ENCODE results near the gene RFX3.

RFX3 gene

DNA sequence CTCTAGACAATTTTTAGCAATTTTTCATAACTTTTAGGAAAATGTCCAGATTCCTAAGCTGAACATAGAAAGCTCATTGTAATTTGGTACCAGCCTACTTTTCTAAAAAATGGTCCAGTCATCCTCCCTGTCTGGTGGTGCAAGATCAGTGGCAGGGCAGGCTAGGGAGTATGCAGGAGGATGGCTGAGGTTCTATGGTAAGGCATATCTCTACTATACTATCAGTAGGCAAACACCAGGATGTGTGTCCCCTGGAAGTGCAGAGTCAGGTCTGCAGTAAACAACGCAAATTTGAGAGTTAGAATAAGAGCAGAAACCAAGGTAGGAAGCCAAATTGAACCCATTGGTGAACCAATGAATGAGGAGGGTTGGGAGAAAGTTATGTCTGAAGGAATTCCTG lies 22.8 kb upstream of the RFX3 start:
- no peak for DNase-seq
- TF ChIP-seq CTCF (IDR thresholded peaks at IDR 0.05; ENCODE audit: low read depth, low read length): no peak
- Histone ChIP-seq H3K4me3 (ENCODE audit: low read depth, low read length) (no peak overlapping the region), H3K27me3 (ENCODE audit: insufficient read depth, low read depth, severe bottlenecking) (no peaks in the 10 kb centered on the region), H3K9me3 (ENCODE audit: severe bottlenecking) (no peaks in the 10 kb centered on the region), H3K27ac (no peak overlapping the region), H3K36me3 (no peaks in the 10 kb centered on the region)

DNA sequence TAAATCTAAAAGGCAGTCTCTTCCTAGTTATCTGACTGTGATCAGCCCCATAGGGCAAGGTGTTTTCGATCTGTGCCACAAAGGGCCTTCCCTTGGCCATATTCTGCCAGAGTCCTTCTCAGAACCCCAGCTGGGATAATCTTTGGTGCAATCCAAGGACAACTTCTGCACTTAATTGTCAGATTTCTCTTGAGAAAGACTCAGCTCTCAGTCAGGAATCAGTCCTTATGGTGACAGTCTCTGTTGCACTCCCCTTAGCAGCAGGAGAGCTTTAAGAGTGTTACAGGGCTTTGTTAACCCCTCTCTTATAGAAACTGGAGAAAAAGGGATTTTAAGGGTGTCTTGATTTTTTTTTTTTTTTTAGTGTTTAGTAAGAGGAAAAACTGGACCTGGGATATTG lies 15.4 kb upstream of the RFX3 start:
- Histone ChIP-seq H3K4me3 (ENCODE audit: low read depth, low read length) (no peak overlapping the region), H3K36me3 (no peaks in the 10 kb centered on the region), H3K27ac (no peak overlapping the region), H3K9me3 (ENCODE audit: severe bottlenecking) (no peaks in the 10 kb centered on the region), H3K27me3 (ENCODE audit: insufficient read depth, low read depth, severe bottlenecking) (no peaks in the 10 kb centered on the region)
- peak; percentile 20 for DNase-seq
- no peak for TF ChIP-seq CTCF (IDR thresholded peaks at IDR 0.05; ENCODE audit: low read depth, low read length)

DNA sequence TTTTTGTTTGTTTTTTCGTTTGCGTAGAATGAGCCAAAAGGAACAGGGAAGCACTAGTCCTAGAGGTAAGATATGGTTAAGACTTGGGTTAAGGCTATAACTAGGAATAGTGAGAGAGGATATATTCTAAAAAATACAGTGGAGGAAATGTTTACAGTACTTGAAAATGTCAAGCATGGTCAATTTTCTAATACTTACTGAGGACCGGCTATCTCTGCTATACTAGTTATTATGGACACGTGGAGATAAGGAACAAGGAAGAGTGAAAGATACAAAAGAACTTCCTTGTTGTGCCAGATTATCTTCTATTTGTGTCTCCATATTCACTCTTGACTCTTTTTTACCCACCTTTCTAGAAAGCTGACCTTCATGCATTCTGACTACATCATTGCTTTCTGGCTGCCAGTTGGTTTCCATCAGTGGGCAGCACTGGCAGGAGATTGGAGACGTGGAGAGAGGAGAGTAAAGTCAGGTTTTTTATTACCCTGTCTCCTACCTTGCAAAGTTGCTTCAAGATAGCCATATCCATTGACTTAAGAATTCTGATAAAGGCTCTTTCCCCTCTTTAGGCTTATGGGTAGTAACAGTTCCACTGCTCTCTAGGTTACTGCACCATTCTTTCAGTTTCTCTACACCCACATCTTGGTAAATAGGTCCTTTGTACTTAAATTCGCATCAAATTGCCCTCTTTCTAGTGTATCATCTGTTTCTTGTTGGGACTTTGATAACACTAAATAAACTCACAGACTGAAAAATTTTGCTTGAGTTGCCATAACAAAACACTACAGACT lies 9.0 kb upstream of the RFX3 start:
- Histone ChIP-seq H3K27ac (no peak overlapping the region), H3K4me3 (ENCODE audit: low read depth, low read length) (no peak overlapping the region), H3K9me3 (ENCODE audit: severe bottlenecking) (no peaks in the 10 kb centered on the region), H3K36me3 (no peaks in the 10 kb centered on the region), H3K27me3 (ENCODE audit: insufficient read depth, low read depth, severe bottlenecking) (no peaks in the 10 kb centered on the region)
- TF ChIP-seq CTCF (IDR thresholded peaks at IDR 0.05; ENCODE audit: low read depth, low read length): no peak
- DNase-seq: no peak

GRCh38 chr9:3532158-3532557 lies 6.4 kb upstream of the RFX3 start:
- Histone ChIP-seq H3K36me3 (no peaks in the 10 kb centered on the region), H3K9me3 (ENCODE audit: severe bottlenecking) (no peaks in the 10 kb centered on the region), H3K4me3 (ENCODE audit: low read depth, low read length) (no peak overlapping the region), H3K27ac (no peak overlapping the region), H3K27me3 (ENCODE audit: insufficient read depth, low read depth, severe bottlenecking) (no peaks in the 10 kb centered on the region)
- DNase-seq: no peak
- TF ChIP-seq CTCF (IDR thresholded peaks at IDR 0.05; ENCODE audit: low read depth, low read length): no peak

DNA sequence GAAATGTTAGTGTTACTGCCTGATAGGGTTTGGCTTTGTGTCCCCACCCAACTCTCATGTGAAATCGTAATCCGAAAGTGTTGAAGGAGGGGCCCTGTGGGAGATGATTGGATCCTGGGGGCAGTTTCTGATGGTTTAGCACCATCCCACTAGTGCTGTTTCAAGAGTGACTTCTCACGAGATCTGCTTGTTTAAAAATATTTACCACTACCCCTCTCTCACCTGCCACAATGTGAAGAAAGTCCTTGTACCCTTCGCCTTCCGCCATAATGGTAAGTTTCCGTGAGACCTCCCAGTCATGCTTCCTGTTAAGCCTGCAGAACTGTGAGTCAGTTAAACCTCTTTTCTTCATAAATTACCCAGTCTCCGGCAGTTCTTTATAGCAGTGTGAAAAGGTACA lies 2.6 kb upstream of the RFX3 start:
- peaks cover 3% of the 10 kb centered on the region; the same call in 1 of the 2 replicates for H3K36me3 ChIP-seq
- no peak overlapping the region for H3K4me3 ChIP-seq (ENCODE audit: low read depth, low read length)
- no peak for DNase-seq
- TF ChIP-seq CTCF (IDR thresholded peaks at IDR 0.05; ENCODE audit: low read depth, low read length): no peak
- no peaks in the 10 kb centered on the region for H3K27me3 ChIP-seq (ENCODE audit: insufficient read depth, low read depth, severe bottlenecking)
- no peak overlapping the region for H3K27ac ChIP-seq
- no peaks in the 10 kb centered on the region for H3K9me3 ChIP-seq (ENCODE audit: severe bottlenecking)

All from WERI-Rb-1 (cell line).